EL (cell line): ENCODE results near the gene ALG9.

ENCODE experiments used
- DNase-seq: peaks from one replicate; pipeline ENCODE4 v3.0.0-alpha.2; 2016

ALG9 gene

DNA sequence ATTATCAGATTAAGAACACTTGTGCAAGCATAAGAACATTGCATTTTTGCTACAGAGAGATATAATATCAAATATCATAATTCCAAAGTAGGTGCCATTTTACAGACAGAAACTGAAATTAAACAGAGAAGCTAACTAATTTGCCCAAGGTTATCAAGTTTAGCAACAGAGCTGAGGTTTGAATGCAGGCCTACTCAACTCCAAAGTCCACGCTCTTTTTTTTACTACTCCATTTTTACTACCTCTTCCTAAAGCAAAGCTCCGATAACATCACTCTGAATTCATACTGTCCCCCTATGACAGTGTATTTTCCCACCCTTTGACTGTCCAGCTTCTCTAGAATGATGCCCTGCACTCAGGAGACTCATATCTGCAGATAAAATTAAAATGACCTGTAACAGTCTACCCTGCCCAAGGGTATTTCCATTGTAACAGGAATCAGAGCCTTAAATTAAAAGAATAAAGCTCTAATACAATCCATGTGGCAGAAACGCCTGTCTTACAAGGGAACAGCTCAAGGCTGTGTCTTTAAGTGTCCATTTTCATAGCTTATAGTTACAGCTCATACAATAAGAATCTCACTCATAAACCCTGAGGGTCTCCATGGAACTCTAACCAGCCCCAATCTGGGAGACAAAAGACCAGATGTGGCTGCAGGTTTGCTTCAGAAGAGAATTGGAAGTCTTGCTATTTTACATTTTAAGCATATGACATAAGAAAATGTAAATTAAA lies 36.8 kb downstream of the ALG9 start:
- peak; percentile 48 for DNase-seq

DNA sequence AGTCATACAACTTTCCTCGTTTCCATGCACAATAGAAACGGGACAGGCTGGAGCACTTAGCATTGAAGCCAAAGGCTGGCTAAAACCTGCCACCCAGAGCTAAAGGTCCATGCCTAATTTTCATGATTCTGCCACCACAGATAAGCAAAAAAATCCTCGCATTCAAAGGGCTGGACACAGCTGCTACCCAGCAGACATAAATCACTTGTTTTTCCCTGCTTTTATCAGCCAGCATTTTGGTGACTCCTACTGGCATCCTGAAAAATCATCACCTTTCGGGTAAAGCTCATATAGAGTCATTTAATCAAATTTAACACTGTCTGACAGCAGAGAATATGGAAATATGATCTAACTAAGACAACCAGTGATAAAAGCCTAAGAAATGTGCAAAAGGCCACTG lies 37.9 kb downstream of the ALG9 start:
- no peak for DNase-seq

DNA sequence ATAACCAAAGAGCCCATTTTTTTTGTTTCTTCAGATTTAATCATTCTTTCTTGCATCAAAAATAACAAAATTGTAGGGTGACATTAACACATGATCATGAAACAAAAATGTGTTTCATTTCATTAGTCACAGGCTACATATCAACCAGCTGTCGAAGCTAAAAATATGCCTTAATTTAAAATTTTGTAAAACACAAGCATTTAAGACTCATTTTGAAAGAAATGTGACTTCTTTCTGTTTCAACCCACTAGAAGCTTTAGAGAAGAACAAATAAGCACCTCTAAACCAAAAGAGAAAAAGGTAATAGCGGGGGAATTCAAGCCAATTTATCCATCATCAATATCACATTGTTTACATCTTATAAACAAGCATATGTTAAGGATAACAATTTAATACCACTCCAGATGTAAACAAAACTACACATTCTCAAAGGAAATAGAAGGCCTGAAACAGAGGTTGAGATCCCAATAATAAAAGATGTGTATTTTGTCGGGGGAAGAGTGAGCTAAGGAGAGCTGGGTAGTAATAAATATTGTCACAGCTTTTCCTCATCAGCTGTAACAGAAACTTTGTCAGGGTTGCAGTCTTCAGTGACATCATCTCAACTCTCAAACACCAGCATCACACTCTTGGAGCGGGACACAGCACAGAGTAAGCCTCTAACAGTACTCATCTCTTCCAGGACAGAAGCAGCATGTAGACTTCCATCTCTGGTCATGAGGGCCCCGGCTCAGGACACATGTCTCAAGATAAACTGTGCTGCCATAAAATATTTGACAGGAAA lies 42.0 kb downstream of the ALG9 start:
- DNase-seq: no peak

DNA sequence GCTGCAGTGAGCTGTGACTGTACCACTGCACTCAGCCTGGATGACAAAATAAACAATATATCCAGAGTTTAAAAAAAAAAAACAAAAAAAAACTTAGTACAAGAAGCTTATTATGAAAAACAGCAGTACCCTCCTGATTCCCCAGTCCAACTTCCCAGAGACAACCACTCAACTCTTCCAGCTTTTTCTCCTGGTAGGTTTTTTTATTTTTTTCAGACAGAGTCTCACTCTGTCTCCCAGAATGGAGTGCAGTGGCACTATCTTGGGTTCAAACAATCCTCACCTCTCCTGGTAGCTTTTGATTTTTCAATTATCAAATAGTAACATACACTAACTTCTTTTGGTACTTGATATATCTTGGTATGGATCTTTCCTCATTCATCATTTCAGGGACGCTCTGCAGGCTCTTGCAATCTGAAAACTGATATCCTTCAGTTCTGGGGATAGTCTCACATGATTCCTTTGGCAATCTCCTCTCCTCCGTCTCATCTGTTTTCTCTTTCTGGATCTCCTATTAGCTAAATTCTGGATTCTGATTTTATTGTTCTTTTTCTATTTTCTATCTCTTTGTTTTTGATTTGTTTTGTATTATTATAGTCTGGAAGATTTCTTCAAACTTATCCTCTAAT lies 44.9 kb downstream of the ALG9 start:
- no peak for DNase-seq

DNA sequence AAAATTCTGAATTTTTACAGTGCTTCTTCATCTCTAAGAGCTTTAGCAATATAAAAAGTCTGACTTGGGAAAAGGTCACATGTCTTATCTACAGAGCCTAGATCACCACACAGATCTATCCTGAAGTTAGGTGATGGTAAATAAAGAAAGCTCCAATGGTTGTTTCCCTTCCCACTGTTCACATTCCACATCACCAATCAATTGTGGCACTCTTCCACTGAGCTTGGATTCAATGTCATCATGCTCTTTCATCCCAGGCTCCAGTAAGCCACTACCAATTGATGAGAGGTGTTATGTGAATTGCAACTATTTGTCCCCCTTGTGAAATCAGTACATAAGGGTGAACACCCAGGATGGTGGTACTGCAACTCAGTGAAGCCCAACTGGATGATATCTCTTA lies 47.8 kb downstream of the ALG9 start:
- DNase-seq: no peak

DNA sequence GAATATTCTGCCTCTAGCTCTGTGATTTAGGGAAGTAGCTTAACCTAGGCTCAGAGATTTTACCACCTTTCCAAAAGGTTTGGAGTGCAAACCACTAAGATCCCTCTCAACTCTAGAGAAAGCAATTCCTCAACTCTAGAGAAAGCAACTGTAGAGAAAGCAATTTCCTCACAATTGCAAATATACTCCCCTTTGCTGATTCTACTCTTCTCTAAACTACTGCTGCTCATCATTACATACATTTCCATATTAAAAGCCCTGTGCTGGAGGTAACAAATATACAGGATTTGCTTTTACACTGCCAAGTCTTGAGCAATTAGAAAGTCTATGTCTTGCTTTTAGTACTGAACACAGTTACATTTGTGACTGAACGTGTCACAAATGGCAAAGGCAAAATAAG lies 48.2 kb downstream of the ALG9 start:
- no peak for DNase-seq

DNA sequence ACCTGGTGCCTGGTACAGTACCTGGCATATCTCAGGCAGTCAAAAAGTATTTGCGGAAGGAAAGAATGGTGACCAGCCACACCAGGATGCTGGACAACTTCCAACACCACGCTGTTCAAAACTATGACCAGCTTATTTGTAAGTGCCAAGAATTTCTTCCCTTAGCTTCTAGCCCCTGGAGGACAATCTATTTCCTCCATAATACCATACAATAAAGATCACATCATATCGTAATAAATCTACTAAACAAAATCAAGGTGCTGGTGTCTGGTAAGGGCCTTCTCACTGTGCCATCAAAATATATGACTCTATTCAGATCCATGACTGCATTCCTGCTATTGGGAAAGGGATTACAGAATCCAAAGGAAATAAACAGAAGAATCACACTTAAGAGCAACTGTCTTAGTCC lies 51.5 kb downstream of the ALG9 start:
- no peak for DNase-seq

DNA sequence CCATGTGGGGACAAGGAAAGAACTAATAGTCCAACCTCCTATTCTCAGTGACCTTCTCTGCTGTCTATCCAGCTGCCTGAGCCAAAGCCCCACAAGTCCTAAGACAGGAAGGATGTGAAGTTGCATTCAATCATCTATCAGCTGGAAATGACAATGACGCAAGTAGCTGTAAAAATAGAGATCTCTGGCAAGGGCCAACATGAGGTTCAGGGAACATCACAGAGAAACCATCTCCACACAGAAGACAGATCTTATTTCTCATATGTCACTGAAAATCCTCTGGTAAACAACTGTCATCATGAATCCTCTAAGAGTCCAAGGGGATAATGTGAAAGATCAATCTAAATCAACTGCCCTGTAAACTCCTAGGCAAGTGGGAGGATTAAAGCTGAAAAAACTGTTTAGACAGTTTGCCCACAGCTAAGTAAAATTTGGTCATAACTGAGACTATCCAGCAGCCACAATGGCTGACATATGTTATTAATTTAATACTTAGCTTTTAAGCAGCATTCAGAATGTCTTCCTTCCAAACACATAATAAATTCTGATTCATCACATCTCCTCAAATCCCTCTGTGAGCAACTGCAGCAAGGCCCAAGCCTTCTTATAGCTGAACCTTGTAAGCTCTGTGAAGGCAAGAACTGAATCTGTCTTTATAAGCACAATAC lies 52.1 kb downstream of the ALG9 start:
- peak; percentile 55 for DNase-seq

DNA sequence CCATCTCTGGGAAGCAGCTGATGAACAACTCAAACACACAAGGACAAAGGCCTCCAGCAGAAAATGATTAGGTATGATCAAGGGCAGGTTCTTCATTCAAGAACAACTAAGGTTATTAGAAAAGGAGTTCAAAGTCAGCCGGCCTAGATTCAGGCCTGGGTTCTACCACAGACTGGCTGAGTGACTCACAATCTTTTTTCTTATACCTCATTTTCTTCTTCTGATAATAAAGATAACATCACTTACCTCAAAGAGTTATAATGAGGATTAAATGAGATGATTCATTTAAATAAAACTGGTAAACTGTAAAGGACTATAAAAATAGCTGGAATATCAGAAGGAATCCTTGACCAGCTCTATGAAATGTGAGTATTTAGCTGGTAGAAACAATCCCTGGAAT lies 55.9 kb downstream of the ALG9 start:
- peak; percentile 11 for DNase-seq

DNA sequence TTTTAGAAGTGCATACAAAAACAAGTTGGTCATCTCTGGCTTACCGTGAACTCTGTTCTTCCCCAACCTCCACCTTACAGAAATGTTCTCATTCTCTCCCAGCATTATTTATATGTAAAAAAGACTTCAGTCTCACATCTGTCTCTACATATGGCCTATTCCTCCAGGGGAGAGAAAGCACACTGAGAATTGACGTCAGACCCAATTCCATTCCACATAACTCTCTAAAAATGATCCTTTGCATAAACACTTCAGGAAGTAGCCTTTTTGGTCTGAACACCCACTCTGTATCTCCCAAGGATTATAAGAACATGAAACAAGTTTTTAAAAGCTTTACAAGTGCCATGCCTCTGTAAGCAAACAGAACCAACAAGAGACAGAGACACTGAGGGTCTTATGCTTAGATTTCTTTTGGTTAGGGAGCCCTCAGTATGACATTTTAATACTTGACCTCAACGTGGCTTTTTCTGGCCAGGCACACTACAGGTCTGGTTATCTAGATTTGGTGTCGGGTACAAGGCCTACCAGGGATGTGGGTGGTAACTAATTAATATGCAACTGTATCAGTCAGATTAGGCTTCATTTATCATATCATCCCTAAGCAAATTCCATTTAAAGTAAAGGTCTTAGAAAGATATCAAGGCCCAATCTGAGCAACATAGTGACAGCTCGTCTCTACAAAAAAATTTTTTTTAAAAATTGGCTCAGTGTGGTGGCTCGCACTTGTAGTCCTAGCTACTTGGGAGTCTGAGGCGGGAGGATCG lies 56.6 kb downstream of the ALG9 start:
- peak; percentile 63 for DNase-seq

DNA sequence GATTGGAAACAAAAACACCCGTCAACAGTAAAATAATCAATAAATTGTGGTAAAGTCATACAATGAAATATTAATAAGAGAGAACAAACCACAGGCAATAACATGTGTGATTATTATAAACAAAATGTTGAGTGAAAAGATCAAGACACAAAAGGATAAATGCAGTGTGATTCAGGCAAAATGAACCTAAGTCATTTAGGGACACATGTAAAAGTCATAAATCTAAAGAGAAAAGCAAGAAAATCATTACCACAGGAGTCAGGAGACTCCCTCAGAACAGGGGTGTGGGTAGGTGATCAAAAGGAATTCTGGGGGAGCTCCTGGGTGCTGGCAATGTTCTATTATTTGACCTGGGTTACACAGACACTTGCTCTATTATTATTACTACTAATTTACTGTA lies 57.3 kb downstream of the ALG9 start:
- DNase-seq: no peak

DNA sequence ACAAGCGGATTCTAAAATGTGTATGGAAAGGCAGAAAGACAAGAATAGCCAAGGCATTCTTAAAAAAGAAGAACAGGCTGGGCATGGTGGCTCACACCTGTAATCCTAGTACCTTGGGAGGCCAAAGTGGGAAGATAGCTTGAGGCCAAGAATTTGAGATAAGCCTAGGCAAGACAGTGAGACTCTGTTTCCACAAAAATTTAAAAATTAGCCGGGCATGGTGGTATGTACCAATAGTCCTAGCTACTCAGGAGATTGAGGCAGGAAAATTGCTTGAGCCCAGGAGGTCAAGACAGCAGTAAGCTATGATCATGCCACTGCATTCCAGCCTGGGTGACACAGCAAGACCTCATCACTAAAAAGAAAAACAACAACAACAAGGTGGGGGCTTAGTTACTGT lies 59.2 kb downstream of the ALG9 start:
- no peak for DNase-seq

DNA sequence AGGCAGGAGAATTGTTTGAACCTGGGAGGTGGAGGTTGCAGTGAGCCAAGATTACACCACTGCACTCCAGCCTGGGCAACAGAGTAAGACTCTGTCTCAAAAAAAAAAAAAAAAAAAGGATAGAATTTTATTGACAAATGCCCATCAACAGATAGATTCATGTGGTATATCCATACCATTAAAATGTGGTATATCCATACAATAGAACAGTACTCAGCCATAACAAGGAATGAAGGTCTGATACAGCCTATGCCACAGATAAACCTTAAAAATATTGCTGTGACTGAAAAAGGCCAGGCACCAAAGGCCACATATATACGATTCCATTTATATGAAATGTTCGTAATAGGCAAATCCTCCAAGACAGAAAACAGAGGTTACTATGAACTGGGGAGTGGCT lies 59.9 kb downstream of the ALG9 start:
- DNase-seq: no peak

DNA sequence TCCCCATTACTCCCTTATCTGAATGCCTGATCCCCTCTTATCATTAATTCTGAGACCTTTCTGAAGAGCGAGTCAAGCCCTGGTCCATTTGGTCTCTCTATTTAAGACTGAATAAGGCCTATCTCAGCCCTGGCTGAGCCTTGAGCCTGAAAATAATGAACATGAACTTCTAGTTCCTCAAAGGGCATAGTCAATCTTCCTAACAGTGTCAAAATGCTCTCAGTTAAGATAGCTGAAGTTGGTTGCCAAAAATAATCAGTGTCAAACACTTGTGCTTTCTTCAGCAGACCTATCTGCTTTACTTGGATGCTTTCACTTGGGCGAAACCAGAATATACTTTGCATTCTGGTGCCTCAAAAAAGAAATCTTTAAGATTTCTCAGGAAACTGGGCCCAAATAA lies 62.5 kb downstream of the ALG9 start:
- no peak for DNase-seq

DNA sequence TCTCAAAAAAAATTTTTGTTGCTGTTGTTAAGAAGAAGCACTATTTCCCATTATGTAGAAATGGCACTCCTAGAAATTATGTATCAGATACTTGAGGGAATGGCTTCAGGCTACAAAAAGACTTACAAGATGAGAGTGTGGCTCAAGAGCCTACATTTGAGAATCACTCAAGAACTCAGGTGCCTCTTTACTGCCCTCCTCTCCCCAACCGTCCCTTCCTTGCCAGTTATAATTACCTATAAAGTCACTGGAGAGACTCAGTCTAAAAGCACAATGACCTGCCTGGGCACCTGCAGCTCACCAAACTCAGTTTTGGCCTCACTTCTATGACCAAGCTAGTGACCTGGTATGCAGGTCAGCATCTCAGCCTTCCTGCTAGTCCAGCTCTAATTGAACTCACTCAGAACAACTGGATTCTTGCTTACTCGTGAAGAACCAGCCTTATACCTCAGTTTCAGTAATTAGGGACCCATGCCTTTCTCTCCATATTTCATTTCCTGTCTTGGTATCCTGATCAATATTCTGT lies 63.3 kb downstream of the ALG9 start:
- no peak for DNase-seq

DNA sequence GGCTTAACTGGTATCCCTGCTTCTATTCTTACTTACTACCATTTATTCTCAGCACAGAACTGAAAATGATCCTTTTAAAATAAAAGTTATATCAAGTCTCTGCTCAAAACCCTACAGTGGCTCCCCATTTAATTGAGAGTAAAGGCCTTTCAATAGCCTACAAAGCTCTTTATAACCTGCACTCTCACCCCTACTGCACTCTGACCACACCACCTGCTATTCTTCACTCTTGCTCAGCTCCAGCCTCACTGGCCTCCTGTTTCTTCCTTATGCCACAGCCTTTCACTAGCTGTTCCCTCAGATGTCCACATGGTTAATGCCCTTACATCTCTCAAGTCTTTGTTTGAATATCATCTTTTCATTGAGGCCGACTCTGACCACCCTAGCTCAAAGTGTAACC lies 64.3 kb downstream of the ALG9 start:
- no peak for DNase-seq

DNA sequence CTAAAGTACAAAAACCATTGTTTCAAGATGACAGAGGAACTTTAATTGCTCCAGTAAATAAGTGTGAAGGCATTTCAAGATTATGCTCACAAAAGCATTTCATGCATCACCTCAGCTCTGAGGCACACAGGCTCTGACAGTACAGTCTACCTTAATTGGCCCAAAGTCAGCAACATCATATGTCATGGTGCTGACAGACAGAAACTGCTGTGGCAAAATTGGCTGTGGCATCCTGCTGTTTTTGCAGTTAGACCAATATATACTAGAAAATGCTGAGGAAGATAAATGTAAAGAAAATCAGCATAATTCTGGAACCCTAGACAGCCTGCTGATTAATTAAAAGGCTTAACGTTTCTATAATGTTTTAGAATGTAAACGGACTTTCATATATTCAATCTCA lies 70.2 kb downstream of the ALG9 start:
- no peak for DNase-seq

DNA sequence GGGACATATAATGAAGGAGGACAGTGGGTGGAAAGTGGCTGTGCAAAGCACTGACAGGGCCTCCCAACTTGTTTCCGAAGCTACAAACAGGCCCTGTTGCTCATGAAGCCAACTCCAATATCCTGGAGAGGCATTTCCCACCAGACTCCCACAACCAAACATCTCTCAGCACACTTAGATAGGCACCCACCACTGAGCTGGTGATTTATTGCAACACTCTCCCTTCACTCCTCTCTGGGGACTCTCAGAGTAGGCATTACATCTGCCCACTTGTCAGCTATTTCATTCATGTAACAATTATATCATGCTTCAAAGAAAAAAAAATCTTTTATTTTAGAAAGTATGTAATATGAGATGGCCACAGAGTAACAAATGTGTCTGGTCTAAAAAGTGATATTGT lies 73.1 kb downstream of the ALG9 start:
- DNase-seq: no peak

DNA sequence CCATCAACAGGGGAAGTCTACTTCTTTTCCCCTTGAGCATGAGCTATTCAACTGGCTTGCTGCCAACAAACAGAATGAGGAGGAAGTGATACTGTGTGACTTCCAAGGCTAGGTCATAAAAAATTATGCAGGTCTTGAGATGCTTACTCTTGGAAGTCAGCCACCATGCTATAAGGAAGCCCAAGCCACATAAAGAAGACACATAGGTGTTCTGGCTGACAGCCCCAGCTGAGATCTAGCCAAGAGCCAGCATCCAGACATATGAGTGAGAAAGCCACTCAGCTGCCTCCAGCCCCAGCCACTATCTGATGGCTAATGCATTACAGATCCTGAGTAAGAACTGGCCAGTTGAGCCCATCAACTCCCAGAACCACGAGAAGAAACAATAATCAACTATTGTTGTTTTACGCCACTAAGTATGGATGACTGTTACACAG lies 74.2 kb downstream of the ALG9 start:
- DNase-seq: peak; percentile 58

DNA sequence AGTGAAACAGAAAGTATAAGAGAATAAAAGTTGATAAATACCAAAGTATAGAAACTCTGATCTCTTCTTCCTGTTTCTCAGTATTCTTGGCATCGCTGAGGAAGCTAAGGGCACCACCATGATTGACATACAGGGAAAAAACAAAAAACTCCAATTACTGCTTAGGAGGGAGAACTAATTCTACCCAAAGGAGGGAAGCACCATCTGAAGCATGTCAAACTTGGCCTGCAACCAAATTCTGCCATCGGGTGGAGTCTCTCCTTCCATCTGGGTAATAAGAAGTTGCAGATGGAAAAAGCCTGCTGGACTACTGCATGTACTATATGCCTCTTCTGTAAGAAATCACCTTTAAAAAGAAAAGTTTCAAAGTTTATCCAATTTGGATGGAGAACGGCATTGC lies 74.7 kb downstream of the ALG9 start:
- no peak for DNase-seq

DNA sequence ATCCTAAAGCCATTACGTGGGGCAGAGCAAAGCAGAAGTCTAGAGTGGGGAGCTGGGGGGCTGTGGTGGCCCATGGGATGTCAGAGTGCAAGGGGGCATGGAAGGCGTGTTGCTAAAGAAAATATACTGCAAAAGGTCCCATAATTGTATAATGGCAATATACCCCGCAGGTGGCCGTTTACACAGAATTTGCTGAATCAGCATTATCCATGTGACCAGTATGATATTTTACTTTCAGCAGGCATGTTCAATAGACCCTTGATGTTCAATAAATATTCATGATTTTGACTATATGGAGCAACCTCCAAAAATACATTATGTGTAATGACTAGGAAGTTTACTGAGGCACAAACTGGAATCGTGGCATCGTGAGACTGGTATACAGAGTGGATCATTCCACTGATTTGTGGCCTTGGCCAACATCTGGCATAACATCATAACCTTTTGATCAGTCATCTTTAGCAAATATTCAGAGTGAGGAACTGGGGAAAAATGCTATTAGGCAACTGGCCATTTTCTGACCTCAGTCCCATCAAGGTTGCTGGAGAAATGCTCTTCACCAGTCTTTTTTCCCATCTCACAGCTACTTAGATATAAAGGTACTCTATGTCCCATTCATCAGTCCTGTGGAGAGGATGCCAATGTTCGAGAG lies 75.9 kb downstream of the ALG9 start:
- DNase-seq: peak; percentile 61

DNA sequence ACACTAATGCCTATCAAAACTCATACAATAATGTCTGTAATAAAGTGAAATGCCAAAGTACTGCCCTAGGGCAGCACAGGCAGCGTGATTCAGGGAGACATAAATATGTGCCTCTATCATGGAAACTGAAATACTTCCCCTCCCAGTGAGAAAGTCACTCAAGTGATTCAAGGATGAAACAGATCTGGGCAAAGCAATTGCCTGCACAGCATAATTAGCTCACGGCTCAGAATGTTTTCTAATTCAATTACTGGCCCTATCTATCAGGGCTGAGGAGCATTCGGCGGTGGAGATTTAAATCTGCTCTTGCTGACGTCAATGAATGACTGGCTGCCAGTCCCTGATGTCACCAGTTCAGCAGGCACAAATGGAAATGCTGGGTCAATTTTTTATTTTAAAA lies 77.5 kb downstream of the ALG9 start:
- peak; percentile 81 for DNase-seq
